Adrenal gland (tissue), 5 donors: ENCODE data around the gene OPCML.

Source experiments
- POLR2A ChIP-seq, 2 donors: fragments of 450-650 bp; IDR thresholded peaks; one replicate each; pipeline ENCODE4 v1.6.1; 2017; ENCODE audit warnings: antibody characterized with exemption in 2 of 2, mild to moderate bottlenecking in 2 of 2, moderate library complexity in 1 of 2
- TF ChIP-seq, protein P1 (sequence below), 6 experiments: fragments of 450-650 bp in 4 of 6; fragments of 200-600 bp in 2 of 6; sonication (generic) in 1 of 6; IDR thresholded peaks; 1 replicate in 5 of 6; 2 replicates in 1 of 6; pipeline versions ENCODE4 v1.5.1 to v1.8.0; 2016 to 2021; ENCODE audit warnings: antibody characterized with exemption in 6 of 6, mild to moderate bottlenecking in 2 of 6, moderate library complexity in 1 of 6
- donor health status: DM: no; HTN: no; CAD: no.

DNA sequence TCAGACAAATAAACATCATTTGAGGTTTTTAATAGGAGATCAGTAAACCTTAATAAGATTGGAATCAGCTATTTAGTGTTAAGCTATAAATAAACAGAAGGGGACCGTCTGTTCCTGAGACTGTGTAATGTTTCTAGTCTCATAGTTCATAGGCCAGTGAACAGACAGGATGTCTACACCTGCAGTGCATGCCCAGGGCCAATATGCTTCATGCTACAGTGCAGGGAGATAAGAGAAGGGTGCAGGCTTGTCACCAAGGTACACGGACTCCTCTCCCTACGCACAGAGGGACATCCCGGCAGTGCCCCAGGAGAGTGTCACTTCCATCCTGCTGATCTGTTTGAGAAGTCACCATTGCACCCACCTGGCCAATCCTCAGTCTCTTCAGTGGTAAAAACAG is 148.6 kb downstream of the OPCML start:
- TF ChIP-seq, protein P1, sequence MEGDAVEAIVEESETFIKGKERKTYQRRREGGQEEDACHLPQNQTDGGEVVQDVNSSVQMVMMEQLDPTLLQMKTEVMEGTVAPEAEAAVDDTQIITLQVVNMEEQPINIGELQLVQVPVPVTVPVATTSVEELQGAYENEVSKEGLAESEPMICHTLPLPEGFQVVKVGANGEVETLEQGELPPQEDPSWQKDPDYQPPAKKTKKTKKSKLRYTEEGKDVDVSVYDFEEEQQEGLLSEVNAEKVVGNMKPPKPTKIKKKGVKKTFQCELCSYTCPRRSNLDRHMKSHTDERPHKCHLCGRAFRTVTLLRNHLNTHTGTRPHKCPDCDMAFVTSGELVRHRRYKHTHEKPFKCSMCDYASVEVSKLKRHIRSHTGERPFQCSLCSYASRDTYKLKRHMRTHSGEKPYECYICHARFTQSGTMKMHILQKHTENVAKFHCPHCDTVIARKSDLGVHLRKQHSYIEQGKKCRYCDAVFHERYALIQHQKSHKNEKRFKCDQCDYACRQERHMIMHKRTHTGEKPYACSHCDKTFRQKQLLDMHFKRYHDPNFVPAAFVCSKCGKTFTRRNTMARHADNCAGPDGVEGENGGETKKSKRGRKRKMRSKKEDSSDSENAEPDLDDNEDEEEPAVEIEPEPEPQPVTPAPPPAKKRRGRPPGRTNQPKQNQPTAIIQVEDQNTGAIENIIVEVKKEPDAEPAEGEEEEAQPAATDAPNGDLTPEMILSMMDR (IDR thresholded peaks at IDR 0.05): no peak
- TF ChIP-seq POLR2A (IDR thresholded peaks at IDR 0.05): no peak
